Stimulated activated CD8-positive, alpha-beta memory T cell treated with anti-CD3 and anti-CD28 coated beads, Interleukin-7, amount 100 ng/mL, for 48 hours (primary cell): ENCODE data around the gene HRCT1.

Experiments used
- DNase-seq, 2 donors: peaks; one replicate each; pipeline ENCODE4 v3.0.0-alpha.2; 2020; ENCODE audit warnings: low read depth in 1 of 2; ENCODE audit errors: extremely low read depth in 1 of 2

HRCT1 gene

DNA sequence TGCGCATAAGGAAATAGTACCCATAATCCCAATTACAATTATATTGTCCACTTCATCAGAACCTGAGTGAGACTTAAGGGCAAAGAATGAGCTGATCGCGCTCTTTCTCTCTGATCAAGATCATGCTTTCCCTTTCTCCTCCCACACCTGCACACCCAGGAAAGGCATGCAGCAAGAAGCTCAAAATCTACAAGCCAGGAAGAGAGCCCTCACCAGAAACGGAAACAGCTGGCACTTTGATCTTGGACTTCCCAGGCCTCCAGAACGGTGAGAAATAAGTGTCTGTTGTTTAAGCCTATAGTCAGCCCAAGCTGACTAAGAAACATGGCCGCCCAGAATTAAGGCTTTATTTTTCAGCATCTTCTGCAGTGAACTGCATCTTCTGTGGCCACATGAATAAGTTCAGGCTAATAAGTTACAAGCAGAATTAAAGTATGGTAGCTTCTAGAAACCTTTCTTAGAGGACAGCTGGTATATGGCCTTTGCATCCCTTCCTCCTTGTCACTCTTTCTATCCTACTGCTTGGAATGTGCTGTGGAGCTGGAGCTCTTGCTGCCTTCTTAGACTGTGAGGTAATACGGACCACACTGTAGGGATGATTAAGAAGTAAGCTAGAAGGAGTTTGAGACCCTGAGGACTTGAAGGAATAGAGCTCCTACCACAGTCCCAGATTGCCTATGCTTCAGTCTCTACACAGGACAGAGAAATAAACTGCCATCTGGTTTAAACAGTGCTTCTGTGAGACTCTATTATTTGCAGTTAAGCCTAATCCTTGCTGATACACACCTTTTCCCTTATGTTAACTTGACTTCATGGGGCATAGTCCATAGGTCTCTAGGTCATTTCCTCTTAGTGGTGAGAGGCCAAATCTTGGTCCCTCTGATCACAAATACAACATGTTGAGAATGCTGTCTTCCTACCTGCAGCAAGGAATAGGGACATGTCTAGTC is 34.7 kb downstream of the HRCT1 start:
- DNase-seq, result no peak

DNA sequence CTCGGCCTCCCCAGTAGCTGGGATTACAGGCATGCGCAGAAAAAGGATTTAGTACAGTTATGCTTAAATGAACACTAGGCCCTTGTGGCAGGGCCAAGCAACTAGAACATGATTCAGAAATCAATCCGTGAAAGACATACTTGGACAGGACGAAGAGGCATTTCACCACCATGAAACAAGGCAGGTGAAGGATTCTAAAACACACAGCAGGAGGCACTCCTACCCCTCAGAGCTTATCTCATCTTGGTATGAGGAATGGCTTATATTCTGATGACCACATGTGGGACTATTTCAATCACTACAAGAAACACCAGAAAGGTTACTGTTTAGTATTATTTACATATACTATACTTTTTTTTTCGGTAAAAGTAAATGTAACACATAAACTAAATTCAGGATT is 36.3 kb downstream of the HRCT1 start:
- DNase-seq, result no peak

DNA sequence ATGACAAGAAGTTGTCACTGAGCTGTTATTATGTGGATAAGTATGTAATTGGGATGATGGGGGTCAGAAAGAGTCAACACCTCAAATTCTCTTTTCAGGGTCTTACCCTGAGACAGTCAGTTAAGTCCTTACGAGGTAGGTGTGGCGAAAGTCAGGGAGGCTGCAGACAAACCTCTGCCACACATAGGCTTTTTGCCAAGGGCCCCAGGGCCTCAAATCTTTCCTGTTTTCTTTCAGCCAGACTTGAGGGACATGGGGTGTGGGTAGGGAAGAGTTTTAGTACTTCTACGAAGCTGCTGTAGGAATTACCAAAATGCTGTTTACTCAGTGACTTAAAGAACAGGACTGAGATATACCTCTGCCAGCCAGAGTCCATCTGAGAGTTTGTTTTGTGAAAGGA is 38.2 kb downstream of the HRCT1 start:
- DNase-seq, result no peak

GRCh38 chr9:35944841-35945240 is 38.8 kb downstream of the HRCT1 start:
- no peak for DNase-seq

DNA sequence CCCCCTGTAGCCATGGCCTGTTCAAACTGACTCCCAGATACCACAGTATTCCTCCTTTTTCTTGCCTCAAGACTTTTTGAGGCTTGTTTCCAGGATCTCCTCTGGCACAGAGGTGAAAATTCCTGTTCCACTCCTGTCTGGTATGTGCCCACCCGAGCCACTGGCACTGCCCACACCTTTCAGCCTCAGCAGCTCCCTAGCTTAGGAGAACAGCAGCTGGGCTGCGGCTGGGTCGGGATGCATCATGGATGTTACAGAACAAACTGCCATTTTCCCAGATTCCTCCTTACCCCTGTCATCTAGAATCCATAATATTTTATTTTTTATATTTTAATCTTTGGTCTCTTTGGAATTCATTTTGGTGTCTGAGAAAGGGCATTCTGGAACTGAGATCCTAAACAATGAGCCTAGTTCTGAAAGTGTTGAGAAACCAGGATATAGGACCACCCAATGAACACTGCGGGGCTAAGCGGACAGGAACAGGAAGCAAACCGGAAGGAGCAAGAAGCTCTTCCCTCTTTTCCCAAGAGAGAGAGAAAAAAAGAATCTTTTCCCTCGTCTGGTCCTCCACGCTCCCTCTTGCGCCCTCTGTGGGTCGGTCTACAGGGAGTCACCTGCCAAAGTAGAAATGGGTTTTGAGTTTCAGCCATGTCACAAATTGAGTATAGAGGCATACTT is 39.5 kb downstream of the HRCT1 start:
- peak; percentile 24 to 41 for DNase-seq

GRCh38 chr9:35948451-35948850 is 42.4 kb downstream of the HRCT1 start:
- no peak for DNase-seq

GRCh38 chr9:35948901-35949318 is 42.9 kb downstream of the HRCT1 start:
- DNase-seq, result no peak

DNA sequence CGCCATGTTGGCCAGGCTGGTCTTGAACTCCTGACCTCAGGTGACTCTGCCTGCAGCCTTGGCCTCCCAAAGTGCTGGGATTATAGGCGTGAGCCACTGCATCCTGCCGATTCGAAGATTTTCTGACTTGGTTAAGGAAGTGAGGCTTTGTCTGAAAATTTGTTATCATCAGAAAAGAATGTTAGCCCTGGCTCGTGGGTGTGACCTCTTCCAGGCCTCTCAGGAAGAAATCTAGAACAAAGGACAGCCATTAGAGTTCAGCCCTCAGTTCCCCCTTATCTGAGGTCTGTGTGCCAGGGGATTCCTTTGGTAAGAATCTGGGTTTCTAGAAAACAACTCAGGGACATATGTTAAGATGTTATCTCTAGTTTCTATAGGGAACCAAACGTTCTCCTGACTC is 45.7 kb downstream of the HRCT1 start:
- no peak for DNase-seq

DNA sequence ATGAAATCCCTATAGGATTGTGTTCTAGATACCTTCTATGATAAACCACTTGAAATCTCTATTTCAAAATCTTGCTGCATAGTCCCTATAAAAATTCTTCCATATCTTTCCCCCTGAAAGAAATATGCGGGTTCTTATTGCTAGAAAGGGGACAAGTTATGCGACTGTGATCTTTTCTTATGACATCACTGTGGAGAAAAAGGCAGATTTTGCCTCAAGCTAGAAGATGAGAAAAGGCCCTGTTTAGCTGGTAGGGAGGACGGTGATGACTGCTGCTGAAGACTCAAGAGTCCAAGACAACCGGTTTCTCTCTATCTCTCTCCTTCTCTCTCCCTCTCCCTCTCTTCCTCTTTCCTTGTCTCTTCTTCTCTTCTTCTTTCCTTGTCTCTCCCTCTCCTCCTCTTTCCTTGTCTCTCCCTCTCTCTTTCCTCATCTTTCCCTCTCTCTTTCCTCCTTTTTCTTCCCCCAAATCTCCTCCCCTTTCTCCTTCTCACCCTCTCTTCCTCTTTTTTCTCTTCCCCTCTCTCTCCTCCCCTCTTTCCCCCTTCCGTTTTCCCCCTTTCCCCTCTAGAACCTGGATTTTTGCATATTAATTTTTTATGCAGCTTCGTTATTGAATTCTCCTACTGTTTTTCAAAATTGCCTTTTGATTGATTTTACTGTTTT is 46.7 kb downstream of the HRCT1 start:
- no peak for DNase-seq

DNA sequence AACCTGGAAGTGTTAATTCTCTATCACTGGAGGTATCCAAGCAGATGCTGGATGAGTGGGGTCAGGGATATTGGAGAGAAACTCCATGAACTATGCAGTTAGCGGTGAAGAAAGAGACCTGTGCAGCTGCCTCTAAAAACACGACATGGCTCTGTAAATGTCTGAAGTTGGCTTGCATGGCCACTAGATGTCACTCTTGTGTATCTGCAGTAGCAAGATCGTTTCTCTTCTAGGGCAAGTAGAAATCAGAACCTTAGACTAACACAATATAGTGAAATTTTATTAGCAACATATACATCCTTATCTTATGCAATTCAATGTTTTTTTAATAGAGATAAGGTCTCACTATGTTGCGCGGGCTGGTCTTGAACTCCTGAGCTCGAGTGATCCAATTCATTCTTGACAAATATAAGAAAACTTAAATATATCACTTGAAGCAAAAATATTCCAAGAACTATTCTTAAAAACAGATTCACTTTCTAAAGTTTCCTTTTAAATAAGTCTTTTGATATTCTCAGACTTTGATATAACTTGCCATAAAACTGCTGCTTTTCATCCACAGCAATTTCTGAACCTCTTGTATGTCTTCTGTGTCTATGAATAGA is 49.0 kb downstream of the HRCT1 start:
- DNase-seq, result no peak

DNA sequence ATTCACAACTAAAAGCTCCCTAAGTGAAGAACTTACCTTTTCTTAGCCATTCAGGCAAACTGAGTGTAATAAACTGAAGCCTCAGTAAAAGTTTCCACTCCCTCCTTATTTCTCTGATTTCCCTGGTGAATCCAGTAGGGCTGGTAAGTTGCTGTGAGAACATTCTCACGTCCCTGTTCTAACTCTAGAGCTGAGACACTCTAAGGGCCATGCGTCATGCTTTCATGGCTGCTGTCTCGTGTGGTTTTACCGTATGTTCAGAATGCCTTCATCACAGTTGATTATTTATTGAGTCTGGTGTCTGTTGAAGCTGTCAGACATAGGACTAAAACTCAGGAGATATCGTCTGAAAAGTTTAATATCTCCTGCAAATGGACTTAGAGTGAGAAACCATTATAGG is 50.6 kb downstream of the HRCT1 start:
- DNase-seq, result no peak
